IMR-90 (cell line): Measurements from ENCODE around the gene ETV6. TPM values are rescaled to one million over a fixed set of nuclear protein-coding genes. Genes with fewer than 3 reads are reported as not detected.

Experiments
- ATAC-seq: fragments of 200-7000 bp; cut with Tn5 transposase; 2 replicates; pipeline ENCODE4 v1.9.1; 2020; ENCODE audit warnings: low read depth, mild to moderate bottlenecking, moderate library complexity
- BruUV-seq: library from RNA; stranded (reverse); fragments of 400-500 nt; replicated peaks from 2 replicates; lab custom pipeline; 2021; lab: Mats Ljungman, UMichigan
- CTCF ChIA-PET: fragments of 300-600 bp; formaldehyde crosslinking; extraction: SDS; loops from one replicate; lab custom pipeline; 2021; ENCODE audit warnings: antibody characterized with exemption; lab: Yijun Ruan, JAX
- POLR2A ChIA-PET: fragments of 300-600 bp; sonication (Branson Sonifier 250); formaldehyde crosslinking; loops from one replicate; lab custom pipeline; 2022; ENCODE audit warnings: antibody characterized with exemption; ENCODE audit not compliant: unreplicated experiment; lab: Charles Lee
- DNase-seq: peaks from one replicate; pipeline ENCODE4 v3.0.0; 2013
- H2AFZ ChIP-seq: replicated peaks from 2 replicates; pipeline ENCODE3; 2013; ENCODE audit warnings: low read length, mild to moderate bottlenecking; ENCODE audit not compliant: poor library complexity
- H2AK5ac ChIP-seq: 2 replicates; pipeline ENCODE4 v1.6.1; 2013; ENCODE audit warnings: low read depth, low read length, inconsistent platforms
- H2AK9ac ChIP-seq: replicated peaks from 2 replicates; pipeline ENCODE3; 2013; ENCODE audit warnings: mild to moderate bottlenecking, low read depth, low read length, moderate library complexity; ENCODE audit not compliant: poor library complexity
- H2BK120ac ChIP-seq: 2 replicates; pipeline ENCODE4 v1.6.1; 2013; ENCODE audit warnings: low read depth, low read length, inconsistent platforms
- H2BK15ac ChIP-seq: 3 replicates; pipeline ENCODE4 v1.6.1; 2013; ENCODE audit warnings: low read depth, low read length, inconsistent platforms
- H2BK20ac ChIP-seq: 2 replicates; pipeline ENCODE4 v1.6.1; 2013; ENCODE audit warnings: low read depth, mild to moderate bottlenecking, inconsistent platforms, low read length, moderate library complexity
- H2BK5ac ChIP-seq: 2 replicates; pipeline ENCODE4 v1.6.1; 2013; ENCODE audit warnings: mild to moderate bottlenecking, low read depth, low read length, inconsistent platforms; ENCODE audit not compliant: poor library complexity, severe bottlenecking
- H3K14ac ChIP-seq: replicated peaks from 2 replicates; pipeline ENCODE4 v1.6.1; 2013; ENCODE audit warnings: low read depth, low read length, inconsistent platforms
- H3K18ac ChIP-seq: 2 replicates; pipeline ENCODE4 v1.6.1; 2013; ENCODE audit warnings: low read depth, low read length, control low read depth
- H3K23ac ChIP-seq: 2 replicates; pipeline ENCODE4 v1.6.1; 2013; ENCODE audit warnings: low read depth, low read length, inconsistent platforms
- H3K27ac ChIP-seq: 2 replicates; pipeline ENCODE4 v1.5.1; 2013; ENCODE audit warnings: mild to moderate bottlenecking, control low read depth, low read length; ENCODE audit not compliant: insufficient read depth
- H3K27me3 ChIP-seq: 2 replicates; pipeline ENCODE4 v1.6.1; 2013; ENCODE audit warnings: low read length; ENCODE audit not compliant: control insufficient read depth, insufficient read depth
- H3K36me3 ChIP-seq: 2 replicates; pipeline ENCODE4 v1.6.1; 2013; ENCODE audit warnings: low read length, mixed read lengths; ENCODE audit not compliant: control insufficient read depth, insufficient read depth
- H3K4ac ChIP-seq: 2 replicates; pipeline ENCODE4 v1.6.1; 2013; ENCODE audit warnings: low read depth, low read length, inconsistent platforms
- H3K4me1 ChIP-seq: 2 replicates; pipeline ENCODE4 v1.6.1; 2013; ENCODE audit warnings: low read length, mixed read lengths; ENCODE audit not compliant: control insufficient read depth, insufficient read depth
- H3K4me2 ChIP-seq: 2 replicates; pipeline ENCODE4 v1.6.1; 2013; ENCODE audit warnings: low read depth, mild to moderate bottlenecking, control low read depth, low read length, moderate library complexity
- H3K4me3 ChIP-seq: 2 replicates; pipeline ENCODE4 v1.5.1; 2013; ENCODE audit warnings: low read depth, mild to moderate bottlenecking, control low read depth, low read length, moderate library complexity; ENCODE audit not compliant: insufficient read depth
- H3K56ac ChIP-seq: 2 replicates; pipeline ENCODE4 v1.6.1; 2013; ENCODE audit warnings: low read length, inconsistent platforms; ENCODE audit not compliant: insufficient read depth; ENCODE audit errors: extremely low read depth
- H3K79me1 ChIP-seq, 2 experiments: 2 replicates each; pipeline ENCODE4 v1.6.1; 2013; ENCODE audit warnings: low read length in 2 of 2, inconsistent platforms in 1 of 2, low read depth in 1 of 2
- H3K9ac ChIP-seq: 2 replicates; pipeline ENCODE4 v1.6.1; 2013; ENCODE audit warnings: low read depth, low read length, control low read depth
- H3K9me1 ChIP-seq: 2 replicates; pipeline ENCODE4 v1.6.1; 2013; ENCODE audit warnings: low read length, inconsistent platforms; ENCODE audit not compliant: insufficient read depth
- H3K9me3 ChIP-seq: 2 replicates; pipeline ENCODE4 v1.6.1; 2013; ENCODE audit warnings: low read length; ENCODE audit not compliant: control insufficient read depth, insufficient read depth
- H4K20me1 ChIP-seq: 2 replicates; pipeline ENCODE4 v1.6.1; 2013; ENCODE audit warnings: low read length, inconsistent platforms; ENCODE audit not compliant: insufficient read depth
- H4K5ac ChIP-seq: 2 replicates; pipeline ENCODE4 v1.6.1; 2013; ENCODE audit warnings: mild to moderate bottlenecking, low read depth, low read length, control low read depth
- H4K8ac ChIP-seq, 2 experiments: 2 replicates each; pipeline ENCODE4 v1.6.1; 2013; ENCODE audit warnings: low read depth in 2 of 2, low read length in 2 of 2, control low read depth in 1 of 2, inconsistent platforms in 1 of 2
- H4K91ac ChIP-seq: 2 replicates; pipeline ENCODE4 v1.6.1; 2013; ENCODE audit warnings: low read depth, low read length, inconsistent platforms; ENCODE audit not compliant: insufficient read depth
- FOS ChIP-seq: fragments of 150-350 bp; IDR thresholded peaks from 2 replicates; pipeline ENCODE4 v1.6.1; 2016; ENCODE audit warnings: low read depth, low read length
- POLR2A ChIP-seq: IDR thresholded peaks from 2 replicates; pipeline ENCODE4 v1.6.1; 2012; ENCODE audit warnings: mild to moderate bottlenecking, low read depth, low read length
- WGBS, 2 experiments: methylation state at CpG; one replicate each; pipeline versions ENCODE4 v1.1.5 to v1.1.7; 2013; ENCODE audit warnings: missing lambda C conversion rate in 2 of 2; ENCODE audit not compliant: insufficient read length in 1 of 2; ENCODE audit errors: extremely low coverage in 2 of 2; 5-methylcytosine and 5-hydroxymethylcytosine counted together
- dilution Hi-C: fragments of 300-500 bp; cut with HindIII; formaldehyde crosslinking; loops from one replicate; pipeline ENCODE4 v1.14.3; 2018; ENCODE audit warnings: low sequenced_read_pairs; ENCODE audit not compliant: unreplicated experiment
- in situ Hi-C: fragments of 300-500 bp; cut with MboI; formaldehyde crosslinking; loops from 3 replicates; pipeline ENCODE4 v1.14.3; 2019; ENCODE audit warnings: low sequenced_read_pairs, inconsistent platforms, mixed read lengths
- intact Hi-C: fragments of 100-400 bp; cut with micrococcal nuclease; formaldehyde crosslinking; loops from 2 replicates; pipeline ENCODE4 v1.10.0; 2022
- polyA plus RNA-seq, 3 experiments: library from polyadenylated mRNA; depleted of rRNA; stranded (reverse); fragments of >200 nt; gene quantifications; 2 replicates each; pipeline ENCODE4 v1.2.3, GENCODE V29; 2012; ENCODE audit warnings: low replicate concordance in 1 of 3
- total RNA-seq: library from RNA; depleted of rRNA; stranded (reverse); fragments of >200 nt; gene quantifications from 2 replicates; pipeline ENCODE4 v1.2.3, GENCODE V29; 2012

ETV6 gene
- total and polyA plus RNA-seq, 2 of the 4 experiments (the other 2 are of a cell fraction) = 8.4 to 9.9 TPM

GRCh38 chr12:11684393-11684792, 34.9 kb downstream of the ETV6 start:
- no TSS peak for BruUV-seq
- Histone ChIP-seq H2AFZ (no peak overlapping the region), H4K8ac (no peak overlapping the region), H2AK5ac (no peak overlapping the region), H3K36me3 (no peaks in the 10 kb centered on the region), H3K4me2 (peak overlapping the region; percentile 16; the same call in 1 of the 2 replicates), H4K91ac (no peak overlapping the region), H3K27me3 (no peaks in the 10 kb centered on the region), H3K56ac (no peak overlapping the region), H3K79me1 (peaks cover 37 to 66% of the 10 kb centered on the region in 2 experiments), H3K27ac (no peak overlapping the region), H3K9me3 (no peaks in the 10 kb centered on the region), H2BK20ac (no peak overlapping the region), H3K4me1 (peaks cover 18% of the 10 kb centered on the region), H4K20me1 (peaks cover 28% of the 10 kb centered on the region), H2BK5ac (peak overlapping the region; percentile 47), H3K23ac (no peak overlapping the region), H3K18ac (no peak overlapping the region), H3K4ac (no peak overlapping the region), H3K9me1 (peaks cover 23% of the 10 kb centered on the region), H4K5ac (no peak overlapping the region), H3K14ac (no peak overlapping the region), H3K9ac (no peak overlapping the region), H3K4me3 (no peak overlapping the region), H2AK9ac (no peak overlapping the region), H2BK15ac (no peak overlapping the region), H2BK120ac (no peak overlapping the region)
- intact Hi-C loops (no loop called here), dilution Hi-C loops (no loop called here), in situ Hi-C loops (no loop called here)
- ChIA-PET CTCF (interaction anchor here (0.9 to 1.2 kb wide), 2 partner anchors 15 to 18 kb away, joined by 3 read pairs; no protein-coding TSS in a partner anchor), POLR2A (no interaction called here)
- WGBS, 2 experiments = no CpG with 5 or more reads among the region's 3 CpGs
- DNase-seq = peak; percentile 56
- no peak for ATAC-seq
- 0 out of 2 replicates have a peak, but pooled peaks have one; percentile 22 for TF ChIP-seq FOS
- no peak for TF ChIP-seq POLR2A
